Ammon's horn (tissue), 1 donor: ENCODE results near the gene MYO9A.
A peak's percentile ranks its signal among the peaks of the same experiment; 100 is the strongest.

Experiments
- DNase-seq: peaks from one replicate; pipeline ENCODE4 v3.0.0-alpha.2; 2016; ENCODE audit warnings: low spot score

MYO9A gene

GRCh38 chr15:72118017-72118978, at the start of gene MYO9A, which contains the start of gene SENP8:
Gene MYO9A, minus strand, starts transcription at chr15:72118150. Its CDS starts 71,587 bp downstream, at chr15:72046563.
Gene SENP8, plus strand, starts transcription at chr15:72118403. Its CDS starts 21,221 bp downstream, at chr15:72139624.
- DNase-seq = peak; percentile 97

- DNase-seq = no peak
Measured at GRCh38 chr15:72167445-72167844, 49.5 kb upstream of the MYO9A start.

GRCh38 chr15:72166716-72167417, 48.9 kb upstream of the MYO9A start:
- no peak for DNase-seq

GRCh38 chr15:72163719-72164118, 45.8 kb upstream of the MYO9A start:
- DNase-seq = no peak

- DNase-seq = no peak
Measured at GRCh38 chr15:72162569-72162968, 44.6 kb upstream of the MYO9A start.

GRCh38 chr15:72161361-72162132, 43.6 kb upstream of the MYO9A start:
- no peak for DNase-seq

- DNase-seq = no peak
Measured at GRCh38 chr15:72160696-72161245, 42.8 kb upstream of the MYO9A start.

GRCh38 chr15:72156928-72157327, 39.0 kb upstream of the MYO9A start:
- no peak for DNase-seq

- peak; percentile 95 for DNase-seq
Measured at GRCh38 chr15:72155635-72156616, 38.0 kb upstream of the MYO9A start.

- DNase-seq = peak; percentile 71
Measured at GRCh38 chr15:72155003-72155621, 37.2 kb upstream of the MYO9A start.

- DNase-seq = no peak
Measured at GRCh38 chr15:72154316-72154715, 36.4 kb upstream of the MYO9A start.

- DNase-seq = no peak
Measured at GRCh38 chr15:72153269-72154000, 35.5 kb upstream of the MYO9A start.

- no peak for DNase-seq
Measured at GRCh38 chr15:72147418-72147817, 29.5 kb upstream of the MYO9A start.

- DNase-seq = no peak
Measured at GRCh38 chr15:72146934-72147333, 29.0 kb upstream of the MYO9A start.

GRCh38 chr15:72146221-72146620, 28.3 kb upstream of the MYO9A start:
- no peak for DNase-seq

GRCh38 chr15:72141171-72142084, 23.5 kb upstream of the MYO9A start:
- DNase-seq = no peak

- DNase-seq = no peak
Measured at GRCh38 chr15:72140088-72140487, 22.1 kb upstream of the MYO9A start.

GRCh38 chr15:72139667-72140066, 21.7 kb upstream of the MYO9A start:
- DNase-seq = no peak
